T1000 (cell line): ENCODE measurements around the gene NAA40.
A peak's percentile ranks its signal among the peaks of the same experiment; 100 is the strongest.
"Not testable (repeated sequence)": the region's sequence is repeated elsewhere in the genome, so short reads cannot be mapped to it uniquely, and the experiment has no call there.

Experiments used
- DNase-seq: peaks from one replicate; lab custom pipeline; 2025; ENCODE audit warnings: mixed read lengths; lab: John Stamatoyannopoulos, UW

NAA40 gene

GRCh38 chr11:63939397-63939891, 642 bp downstream of the NAA40 start:
- DNase-seq = no peak

GRCh38 chr11:63940786-63941185, 2.0 kb downstream of the NAA40 start:
- DNase-seq = no peak

GRCh38 chr11:63941901-63942300, 3.1 kb downstream of the NAA40 start:
- no peak for DNase-seq

GRCh38 chr11:63942803-63943202, 4.0 kb downstream of the NAA40 start:
- no peak for DNase-seq

GRCh38 chr11:63944987-63945386, 6.2 kb downstream of the NAA40 start:
- no peak for DNase-seq

- DNase-seq = peak; percentile 25
Observed at GRCh38 chr11:63945477-63946163, 6.8 kb downstream of the NAA40 start.

- no peak for DNase-seq
Observed at GRCh38 chr11:63951779-63952536, 13.2 kb downstream of the NAA40 start.

- DNase-seq = no peak
Observed at GRCh38 chr11:63952570-63952969, 13.8 kb downstream of the NAA40 start.

GRCh38 chr11:63958008-63958407, 19.2 kb downstream of the NAA40 start:
- no peak for DNase-seq

- DNase-seq = no peak
Observed at GRCh38 chr11:63961608-63962412, 23.0 kb downstream of the NAA40 start.

- not testable (repeated sequence) for DNase-seq
Observed at GRCh38 chr11:63963895-63964294, 25.1 kb downstream of the NAA40 start.

- no peak for DNase-seq
Observed at GRCh38 chr11:63966444-63966843, 27.6 kb downstream of the NAA40 start.

GRCh38 chr11:63969461-63969860, 30.7 kb downstream of the NAA40 start:
- no peak for DNase-seq

GRCh38 chr11:63970902-63971301, 32.1 kb downstream of the NAA40 start:
- no peak for DNase-seq

GRCh38 chr11:63973912-63974258, 35.1 kb downstream of the NAA40 start:
- DNase-seq = not testable (repeated sequence)

- peak; percentile 96 for DNase-seq
Observed at GRCh38 chr11:63974259-63975143, 35.7 kb downstream of the NAA40 start, which contains the start of gene COX8A. Gene COX8A, plus strand, starts transcription at chr11:63974620. Its CDS starts 61 bp downstream, at chr11:63974681.

- DNase-seq = no peak
Observed at GRCh38 chr11:63978551-63979239, 39.9 kb downstream of the NAA40 start.

GRCh38 chr11:63979426-63979825, 40.6 kb downstream of the NAA40 start:
- DNase-seq = no peak

- DNase-seq = no peak
Observed at GRCh38 chr11:63985812-63986155, 47.0 kb downstream of the NAA40 start.

GRCh38 chr11:63986156-63986931, 47.5 kb downstream of the NAA40 start, which contains the start of gene OTUB1:
Gene OTUB1, plus strand, starts transcription at chr11:63986438. Its CDS starts 19 bp downstream, at chr11:63986457.
- peak; percentile 85 for DNase-seq
